Left cardiac atrium (tissue), 4 donors: ENCODE data around the gene CYP4A22. TPM values are rescaled to one million over a fixed set of nuclear protein-coding genes. Genes with fewer than 3 reads are reported as not detected.
"Not testable (repeated sequence)": the region's sequence is repeated elsewhere in the genome, so short reads cannot be mapped to it uniquely, and the experiment has no call there.

ENCODE experiments used
- ATAC-seq, 2 donors: fragments of 200-7000 bp; cut with Tn5 transposase; one replicate each; pipeline ENCODE4 v1.9.1; 2020; ENCODE audit warnings: mild to moderate bottlenecking in 2 of 2, moderate library complexity in 2 of 2
- DNase-seq: peaks from one replicate; pipeline ENCODE4 v3.0.0-alpha.2; 2020
- intact Hi-C, 2 donors: fragments of 100-400 bp; cut with DNase I; formaldehyde crosslinking; loops; one replicate each; pipeline versions ENCODE4 v1.14.1 to v1.15.1; 2022 to 2023
- total RNA-seq, 2 donors: library from RNA; stranded (reverse); fragmentation: NEBNext Ultra II Directional; extraction: Animal tissue kit (Norgen Biotek cat#: 25700); gene quantifications; one replicate each; pipeline ENCODE4 v1.2.1, GENCODE V29; 2021
- donor health status: DM: no; HTN: yes; CAD: no.
- donor health status: DM: no; HTN: yes; CAD: no; lungs with severe emphysema.
- donor health status: DM: yes; HTN: yes; CAD: no.
- donor health status: Dilated cardiomyopathy.

CYP4A22 gene
- total RNA-seq, 2 donors from 2014 or later: not detected

- ATAC-seq (no peak), DNase-seq (no peak)
- intact Hi-C loops: no loop called here
These were observed 10.0 kb downstream of the CYP4A22 start for GRCh38 chr1:47147047-47147785.

GRCh38 chr1:47149162-47149561, 11.9 kb downstream of the CYP4A22 start:
- intact Hi-C loops, ATAC-seq, DNase-seq: not testable (repeated sequence)

- intact Hi-C loops, ATAC-seq: not testable (repeated sequence)
These were observed 19.2 kb downstream of the CYP4A22 start for GRCh38 chr1:47156457-47156856.

GRCh38 chr1:47157957-47158356, 20.7 kb downstream of the CYP4A22 start:
- DNase-seq, intact Hi-C loops: not testable (repeated sequence)

More at GRCh38 chr1:47156457-47156856, 19.2 kb downstream of the CYP4A22 start:
- DNase-seq: not testable (repeated sequence)

GRCh38 chr1:47160716-47161115, 23.5 kb downstream of the CYP4A22 start:
- DNase-seq: no peak
- intact Hi-C loops: no loop called here
- ATAC-seq: no peak

More at GRCh38 chr1:47157957-47158356, 20.7 kb downstream of the CYP4A22 start:
- ATAC-seq: not testable (repeated sequence)

GRCh38 chr1:47161298-47162040, 24.2 kb downstream of the CYP4A22 start:
- ATAC-seq: no peak
- DNase-seq: no peak
- intact Hi-C loops: no loop called here

GRCh38 chr1:47164552-47164951, 27.3 kb downstream of the CYP4A22 start:
- no peak for ATAC-seq
- DNase-seq: no peak
- intact Hi-C loops: no loop called here

- intact Hi-C loops: no loop called here
- DNase-seq: no peak
- ATAC-seq: no peak
These were observed 35.5 kb downstream of the CYP4A22 start for GRCh38 chr1:47172782-47173181.

GRCh38 chr1:47174656-47175020, 37.4 kb downstream of the CYP4A22 start:
- no peak for ATAC-seq
- intact Hi-C loops: loop anchor here in 1 of 2 donors (5.0 kb wide), 1 partner anchor 427 kb away; no protein-coding TSS in a partner anchor
- DNase-seq: no peak

GRCh38 chr1:47175227-47175934, 38.1 kb downstream of the CYP4A22 start:
- intact Hi-C loops: loop anchor here in 1 of 2 donors (5.0 kb wide), 1 partner anchor 428 kb away; no protein-coding TSS in a partner anchor
- ATAC-seq (peak; percentile 31 to 47), DNase-seq (peak; percentile 56)

- intact Hi-C loops: loop anchor here in 1 of 2 donors (5.0 kb wide), 1 partner anchor 431 kb away; no protein-coding TSS in a partner anchor
- ATAC-seq (no peak), DNase-seq (no peak)
These were observed 40.8 kb downstream of the CYP4A22 start for GRCh38 chr1:47178020-47178419.

GRCh38 chr1:47178654-47179016, 41.4 kb downstream of the CYP4A22 start:
- ATAC-seq (no peak), DNase-seq (no peak)
- intact Hi-C loops: loop anchor here in 1 of 2 donors (5.0 kb wide), 1 partner anchor 431 kb away; no protein-coding TSS in a partner anchor

GRCh38 chr1:47179017-47179987, 42.1 kb downstream of the CYP4A22 start:
- ATAC-seq (peak; percentile 81 to 93), DNase-seq (peak; percentile 93)
- intact Hi-C loops: loop anchor here in 1 of 2 donors (5.0 kb wide), 1 partner anchor 432 kb away; no protein-coding TSS in a partner anchor

- ATAC-seq: no peak
- intact Hi-C loops: loop anchor here (5.0 to 10.0 kb wide), 4 partner anchors 85 to 535 kb away; partner anchors contain the start of gene FOXE3 (in 1 of the 2)
- no peak for DNase-seq
These were observed 42.8 kb downstream of the CYP4A22 start for GRCh38 chr1:47179988-47180563.

GRCh38 chr1:47180603-47181094, 43.4 kb downstream of the CYP4A22 start:
- intact Hi-C loops: loop anchor here in 1 of 2 donors (10.0 kb wide), 3 partner anchors 84 to 534 kb away; partner anchors contain the start of gene FOXE3

GRCh38 chr1:47181095-47181954, 44.1 kb downstream of the CYP4A22 start:
- DNase-seq (no peak), ATAC-seq (no peak)
- intact Hi-C loops: loop anchor here in 1 of 2 donors (10.0 kb wide), 3 partner anchors 83 to 533 kb away; partner anchors contain the start of gene FOXE3

More at GRCh38 chr1:47180603-47181094, 43.4 kb downstream of the CYP4A22 start:
- DNase-seq (no peak), ATAC-seq (no peak)
